Glomerular endothelial cell (primary cell): ENCODE measurements around the gene LPIN2. TPM values are rescaled to one million over a fixed set of nuclear protein-coding genes. Genes with fewer than 3 reads are reported as not detected.
"Not testable (repeated sequence)": the region's sequence is repeated elsewhere in the genome, so short reads cannot be mapped to it uniquely, and the experiment has no call there.

ENCODE experiments used
- DNase-seq: peaks from one replicate; pipeline ENCODE4 v3.0.0-alpha.2; 2011; ENCODE audit warnings: low read depth, low spot score; ENCODE audit errors: extremely low read depth
- total RNA-seq: library from RNA; depleted of rRNA; stranded (reverse); fragments of >200 nt; gene quantifications from 2 replicates; pipeline ENCODE4 v1.2.3, GENCODE V29; 2015

Gene LPIN2
- total RNA-seq, 1 donor from 2014 or later, result 19.3 TPM

DNA sequence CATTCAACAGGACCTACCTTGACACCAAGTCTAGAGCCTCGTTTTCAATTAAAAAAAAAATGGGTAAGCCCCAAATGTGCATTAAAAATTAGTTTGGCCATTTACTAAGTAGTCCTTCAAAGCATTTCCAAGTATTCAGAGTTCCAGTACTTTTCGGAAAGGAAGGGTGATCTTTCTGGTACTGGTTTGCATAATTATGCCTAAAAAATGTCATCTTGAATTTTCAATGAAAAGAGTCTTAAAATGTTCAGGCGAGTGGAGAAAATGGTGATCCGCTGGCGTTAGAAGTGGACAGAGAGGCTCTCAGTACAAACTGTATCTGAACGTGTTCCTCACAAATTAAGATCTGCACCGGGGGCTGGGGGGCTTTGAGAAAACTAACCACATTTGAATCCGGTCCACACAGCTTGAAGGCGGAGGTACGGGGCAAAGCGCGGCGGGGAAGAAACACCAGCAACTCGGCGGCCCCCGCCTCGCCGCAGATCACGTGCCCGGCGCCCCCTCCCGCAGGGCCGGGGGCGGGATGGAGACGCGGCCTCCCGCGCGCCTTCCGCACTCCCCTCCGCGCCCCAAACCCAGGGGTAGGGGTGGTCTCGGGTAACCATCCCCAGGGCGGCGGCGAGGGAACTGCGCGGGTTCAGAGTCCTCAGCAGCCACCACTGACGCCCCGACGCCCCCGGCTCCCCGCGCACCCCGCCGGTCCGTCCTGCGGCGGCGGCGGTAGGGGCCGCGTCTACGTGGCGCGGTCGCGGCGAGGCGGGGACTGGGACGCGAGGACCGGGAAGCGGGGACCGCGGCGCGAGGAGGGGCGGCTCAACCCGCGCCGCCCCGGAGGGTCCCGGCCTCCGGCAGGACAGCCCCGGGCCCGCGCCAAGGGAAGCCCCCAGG lies 564 bp downstream of the LPIN2 start:
- no peak for DNase-seq

DNA sequence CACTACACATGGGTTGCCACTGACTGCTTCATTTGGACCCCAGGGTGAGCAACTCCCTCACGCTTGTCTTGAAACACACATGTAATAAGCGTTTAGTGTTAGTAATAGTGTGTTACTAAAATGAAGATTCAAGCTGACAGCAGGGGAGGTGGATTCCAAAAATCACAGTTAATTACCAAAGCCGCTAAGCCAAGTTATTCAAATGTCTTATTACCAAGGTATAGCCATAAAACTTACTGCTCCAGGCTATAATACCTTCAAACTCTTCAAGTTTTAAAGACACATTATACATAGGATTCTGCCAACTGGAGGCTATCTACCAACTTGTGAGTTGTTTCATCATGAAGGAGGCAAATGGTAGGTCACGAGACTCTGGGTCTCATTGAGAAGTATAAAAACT lies 2.9 kb downstream of the LPIN2 start:
- no peak for DNase-seq

DNA sequence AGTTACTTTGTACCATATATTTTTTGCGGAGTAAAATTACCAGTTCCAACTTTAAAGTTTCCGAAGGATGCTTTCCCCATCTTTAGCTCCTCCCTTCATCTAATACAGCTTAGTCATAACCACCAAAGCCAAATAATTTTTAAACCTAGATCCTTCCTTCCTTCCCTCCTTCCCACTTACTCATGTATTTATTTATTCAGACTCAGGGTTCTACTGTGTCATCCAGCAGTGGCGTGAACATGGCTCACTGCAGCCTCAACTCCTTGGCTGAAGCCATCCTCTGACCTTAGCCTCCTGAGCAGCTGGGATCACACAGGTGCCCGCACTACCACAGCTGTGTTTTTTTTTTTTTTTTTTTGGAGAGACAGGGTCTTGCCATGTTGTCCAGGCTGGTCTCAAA lies 4.4 kb downstream of the LPIN2 start:
- no peak for DNase-seq

DNA sequence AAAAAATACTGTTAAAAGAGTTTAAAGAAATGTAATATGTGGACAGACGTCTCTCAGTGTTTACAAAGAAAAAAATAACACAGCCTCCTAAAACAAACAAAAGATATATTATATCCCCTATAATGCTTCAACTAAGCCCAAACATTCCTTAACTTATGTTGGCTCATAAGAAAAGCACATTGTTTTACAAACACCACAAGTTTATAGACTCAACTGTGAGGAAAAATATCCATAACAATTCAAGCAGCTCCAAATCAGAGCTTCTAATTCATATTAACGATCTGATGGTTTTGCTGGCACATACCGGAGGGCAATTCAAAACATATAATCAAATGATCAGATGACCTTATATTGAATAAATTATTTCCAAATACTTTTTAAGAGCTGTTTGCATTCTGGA lies 5.5 kb downstream of the LPIN2 start:
- no peak for DNase-seq

DNA sequence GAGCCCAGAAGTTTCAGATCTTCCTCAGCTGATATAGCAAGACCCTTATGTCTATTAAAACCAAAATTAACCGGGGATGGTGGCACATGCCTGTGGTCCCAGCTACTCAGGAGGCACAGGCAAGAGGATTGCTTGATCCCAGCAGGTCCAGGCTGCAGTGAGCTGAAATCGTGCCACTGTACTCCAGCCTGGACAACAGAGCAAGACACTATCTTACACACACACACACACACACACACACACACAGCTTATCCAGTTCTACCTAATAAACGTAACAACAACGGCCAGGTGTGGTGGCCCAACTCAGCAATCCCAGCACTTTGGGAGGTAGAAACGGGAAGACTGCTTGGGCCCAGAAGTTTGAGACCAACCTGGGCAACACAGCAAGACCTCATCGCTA lies 7.5 kb downstream of the LPIN2 start:
- DNase-seq, result no peak

DNA sequence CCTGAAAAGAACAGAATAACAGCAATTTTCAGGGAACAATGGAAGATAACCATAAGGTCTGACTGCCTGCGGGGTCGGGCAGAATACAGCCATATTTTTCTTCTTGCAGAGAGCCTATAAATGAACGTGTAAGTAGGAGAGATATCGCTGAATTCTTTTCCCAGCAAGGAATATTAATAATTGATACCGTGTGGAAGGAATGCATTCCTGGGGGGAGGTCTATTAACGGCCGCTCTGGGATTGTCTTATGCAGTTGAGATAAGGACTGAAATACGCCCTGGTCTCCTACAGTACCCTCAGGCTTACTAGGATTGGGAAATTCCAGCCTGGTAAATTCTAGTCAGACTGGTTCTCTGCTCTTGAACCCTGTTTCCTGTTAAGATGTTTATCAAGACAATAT lies 9.2 kb downstream of the LPIN2 start:
- not testable (repeated sequence) for DNase-seq

DNA sequence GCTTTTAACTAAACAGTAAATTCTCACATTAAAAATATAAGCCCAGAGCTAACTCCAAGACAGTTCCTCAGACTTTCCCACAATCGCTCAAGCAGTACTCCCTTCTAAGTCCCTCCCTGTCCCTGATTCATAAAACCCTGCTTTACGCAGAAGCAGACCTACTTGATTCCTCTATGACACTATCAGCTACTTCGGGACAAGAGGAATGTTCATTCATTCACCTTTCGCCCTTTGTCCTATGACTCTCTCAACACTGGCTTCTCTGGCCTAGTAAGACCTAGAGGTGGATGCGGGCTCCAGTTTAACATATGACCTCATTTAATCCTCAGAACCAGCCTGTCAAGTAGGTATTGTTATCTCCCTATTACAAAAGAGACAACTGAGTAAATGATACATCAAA lies 10.2 kb downstream of the LPIN2 start:
- no peak for DNase-seq

DNA sequence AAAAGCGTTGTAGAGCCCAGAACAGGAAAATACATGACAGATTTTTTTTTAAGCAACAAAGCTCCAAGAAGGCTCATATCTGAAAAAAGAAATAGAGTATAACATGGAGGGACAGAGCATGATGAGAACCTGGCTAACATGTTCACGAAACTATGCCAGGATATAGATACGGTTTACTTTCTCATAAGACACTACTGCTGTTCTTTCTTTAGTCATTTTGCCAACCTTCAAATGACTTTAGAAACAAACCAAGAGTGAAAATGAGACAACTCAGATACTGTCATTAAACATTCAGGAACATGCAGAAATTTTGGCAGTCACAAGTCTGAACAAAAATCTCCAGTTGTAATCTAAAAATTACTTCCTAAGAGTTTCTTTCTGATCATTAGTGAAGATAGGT lies 14.3 kb downstream of the LPIN2 start:
- DNase-seq, result no peak

DNA sequence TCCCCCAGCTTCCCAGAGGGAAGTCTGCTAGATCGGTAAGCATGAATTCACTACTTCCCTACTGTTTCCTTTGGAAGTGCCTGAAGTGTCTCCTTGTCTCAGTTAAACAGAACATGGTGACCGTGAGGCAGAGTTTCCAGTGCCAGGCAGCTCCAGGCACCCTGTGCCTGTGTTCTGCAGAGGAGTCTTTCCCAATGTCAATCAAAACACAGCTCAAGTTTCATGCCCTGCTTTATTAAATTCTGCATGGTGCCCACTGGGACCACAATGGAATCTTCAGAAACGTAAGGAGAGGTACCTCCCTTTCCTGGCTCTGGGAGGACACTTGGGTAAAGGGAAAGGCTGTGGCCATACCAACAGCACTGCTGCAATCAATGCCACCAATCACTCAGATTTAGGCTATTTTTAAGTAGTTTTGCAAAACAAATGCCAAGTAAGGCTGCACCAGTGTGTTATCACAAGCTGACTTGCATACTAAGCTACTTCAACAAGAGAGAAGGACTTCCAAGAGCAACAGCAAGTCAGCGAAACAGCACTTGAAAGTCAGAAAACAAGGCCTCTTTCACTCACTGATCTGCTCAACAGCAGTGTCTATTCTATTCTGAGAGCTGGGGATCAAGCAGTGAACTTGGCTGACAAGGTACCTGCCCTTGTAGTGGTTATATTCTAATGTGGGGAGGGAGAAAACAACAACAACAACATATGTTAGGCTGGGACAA lies 14.9 kb downstream of the LPIN2 start:
- no peak for DNase-seq

DNA sequence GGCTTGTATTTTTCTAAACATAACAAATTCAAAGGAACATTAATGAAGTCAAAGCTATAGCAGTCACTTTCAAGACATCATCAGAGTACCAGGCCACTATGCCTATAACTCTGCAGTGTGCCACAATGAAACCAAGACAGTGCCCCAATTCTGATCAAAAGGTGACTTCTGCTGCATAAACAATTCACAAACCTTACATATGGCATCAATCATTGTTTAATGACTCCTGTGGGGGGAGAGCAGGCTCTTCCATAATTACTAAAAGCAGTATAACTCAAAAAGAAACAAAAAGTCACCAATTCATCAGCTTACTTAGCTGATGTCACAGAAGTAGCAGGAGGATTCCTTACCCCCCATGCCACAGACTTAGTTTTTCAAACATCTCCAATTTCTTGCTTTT lies 15.5 kb downstream of the LPIN2 start:
- DNase-seq, result no peak

DNA sequence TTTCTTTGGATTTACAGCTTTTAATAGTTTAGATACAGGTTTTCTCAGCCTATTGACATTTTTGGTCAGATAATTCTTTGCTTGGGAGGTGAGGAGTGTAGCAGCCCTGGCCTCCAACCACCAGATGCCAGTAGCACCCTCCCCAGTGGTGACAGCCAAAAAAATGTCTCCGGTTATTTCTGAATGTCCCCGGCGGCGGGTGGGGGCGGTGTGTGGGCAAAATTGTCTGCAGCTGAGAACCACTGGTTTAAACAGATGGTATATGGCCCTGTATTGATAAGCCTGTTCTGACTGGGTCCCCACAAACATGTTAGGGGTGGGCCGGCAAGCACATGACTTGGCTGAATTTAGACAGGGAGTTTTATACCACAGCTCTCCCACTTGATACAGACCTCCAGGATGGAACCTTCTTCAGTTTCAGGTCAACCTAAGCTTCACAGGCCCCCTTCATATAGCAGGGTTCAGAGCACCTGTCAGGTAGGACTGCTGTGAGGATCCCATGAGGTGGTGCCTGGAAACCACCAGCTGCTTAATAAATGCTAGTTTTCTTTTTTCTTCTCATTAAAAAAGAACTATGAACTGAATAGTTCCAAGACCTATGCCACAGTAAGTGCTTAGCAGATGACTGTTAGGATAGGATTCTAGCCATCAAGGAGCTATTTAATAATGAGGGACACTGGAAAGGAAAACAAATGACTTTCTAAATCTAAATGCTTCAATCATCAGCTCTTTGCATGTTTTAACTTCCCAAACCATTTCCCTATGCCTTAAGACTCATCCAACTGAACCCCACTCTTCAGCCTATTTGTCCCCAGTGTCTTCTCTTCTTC lies 18.1 kb downstream of the LPIN2 start:
- DNase-seq, result no peak

DNA sequence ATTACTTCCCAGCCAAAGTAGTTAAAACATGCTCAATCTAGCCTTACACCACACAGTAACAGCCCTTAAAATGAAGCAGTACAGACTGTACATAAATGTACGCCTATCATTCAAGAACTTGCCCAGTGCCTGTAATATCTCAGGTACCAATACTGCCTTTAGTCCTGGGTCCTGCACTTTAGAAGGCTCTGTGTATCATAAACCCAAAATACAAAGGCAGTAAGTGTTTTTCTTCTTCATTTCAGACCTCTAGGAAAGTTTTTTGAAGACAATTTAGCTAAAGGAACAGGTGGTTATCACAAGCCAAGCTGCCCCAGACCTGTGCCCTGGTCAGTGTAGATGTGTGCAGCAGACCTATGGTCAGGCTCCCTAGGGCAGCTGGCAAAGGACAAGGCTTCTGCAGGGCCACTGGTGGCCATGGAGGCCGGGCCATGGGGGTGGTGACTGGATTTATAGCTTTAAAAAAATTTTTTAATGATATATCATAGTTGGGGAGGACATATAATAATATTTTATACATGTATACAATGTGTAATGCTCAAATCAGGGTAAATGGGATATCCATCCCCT lies 18.8 kb downstream of the LPIN2 start:
- DNase-seq, result no peak

DNA sequence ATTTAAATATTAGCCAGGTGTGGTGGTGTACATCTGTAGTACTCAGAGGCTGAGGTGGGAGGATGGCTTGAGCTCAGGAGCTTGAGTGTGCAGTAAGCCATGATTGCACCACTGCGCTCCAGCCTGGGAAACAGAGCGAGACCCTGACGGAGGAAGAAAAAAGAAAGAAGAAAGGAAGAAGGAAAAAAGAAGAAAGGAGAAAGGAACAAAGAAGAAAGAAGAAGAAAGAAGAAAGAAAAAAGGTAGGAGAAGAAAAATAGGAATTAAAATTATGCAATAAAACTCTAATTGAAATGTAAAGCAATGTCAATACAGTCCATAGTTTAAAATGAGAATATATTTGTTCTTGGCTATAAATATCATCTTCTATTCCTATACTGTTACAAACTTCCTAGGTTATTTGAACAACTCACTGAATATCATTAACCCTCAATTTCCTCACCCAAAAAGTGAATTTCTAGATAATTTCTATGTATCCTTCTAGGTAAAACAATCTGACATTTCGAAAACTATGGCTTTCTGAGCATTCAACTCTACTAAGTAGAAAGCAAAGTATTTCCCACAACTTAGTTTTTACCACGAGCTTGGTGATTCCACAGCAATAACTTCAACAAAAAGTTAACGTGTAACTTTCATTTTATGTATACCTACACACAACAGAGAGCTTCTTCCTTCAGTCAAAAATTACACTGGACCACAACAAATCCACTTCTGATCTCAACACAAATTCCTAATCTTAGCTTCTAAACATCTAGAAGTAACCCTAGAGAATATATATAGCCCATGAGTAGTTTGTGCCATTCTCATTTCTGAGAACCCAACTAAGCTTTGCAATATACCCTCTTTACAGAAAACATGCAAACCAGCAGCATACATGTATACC lies 19.7 kb downstream of the LPIN2 start:
- DNase-seq, result no peak

DNA sequence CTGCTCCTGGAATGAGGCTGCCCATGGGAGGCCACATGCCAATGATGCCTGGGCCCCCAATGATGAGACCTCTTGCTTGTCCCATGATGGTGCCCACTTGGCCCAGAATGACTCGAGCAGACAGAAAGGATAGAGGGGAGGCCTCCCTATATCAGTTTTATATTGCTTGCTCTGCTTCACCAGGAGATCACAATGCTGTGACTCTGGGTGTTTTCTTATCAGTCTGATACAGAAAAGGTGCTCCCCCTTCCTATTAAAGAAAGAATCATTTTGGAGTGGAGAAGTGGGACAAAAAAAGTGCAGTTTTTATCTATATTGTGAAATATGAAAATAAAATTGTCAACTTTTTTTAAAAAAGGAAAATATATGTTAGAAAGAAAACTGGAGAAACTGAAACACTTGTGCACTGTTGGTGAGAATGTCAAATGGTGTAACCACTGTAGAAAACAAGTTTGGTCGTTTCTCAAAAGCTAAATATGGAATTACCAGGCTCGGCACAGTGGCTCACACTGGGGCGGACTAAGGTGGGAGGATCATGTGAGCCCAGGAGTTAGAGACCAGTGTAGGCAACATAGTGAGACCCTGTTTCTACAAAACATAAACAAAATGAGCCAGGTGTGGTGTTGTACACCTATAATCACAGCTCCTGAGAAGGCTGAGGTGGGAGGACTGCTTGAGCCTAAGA lies 21.8 kb downstream of the LPIN2 start:
- DNase-seq, result no peak

DNA sequence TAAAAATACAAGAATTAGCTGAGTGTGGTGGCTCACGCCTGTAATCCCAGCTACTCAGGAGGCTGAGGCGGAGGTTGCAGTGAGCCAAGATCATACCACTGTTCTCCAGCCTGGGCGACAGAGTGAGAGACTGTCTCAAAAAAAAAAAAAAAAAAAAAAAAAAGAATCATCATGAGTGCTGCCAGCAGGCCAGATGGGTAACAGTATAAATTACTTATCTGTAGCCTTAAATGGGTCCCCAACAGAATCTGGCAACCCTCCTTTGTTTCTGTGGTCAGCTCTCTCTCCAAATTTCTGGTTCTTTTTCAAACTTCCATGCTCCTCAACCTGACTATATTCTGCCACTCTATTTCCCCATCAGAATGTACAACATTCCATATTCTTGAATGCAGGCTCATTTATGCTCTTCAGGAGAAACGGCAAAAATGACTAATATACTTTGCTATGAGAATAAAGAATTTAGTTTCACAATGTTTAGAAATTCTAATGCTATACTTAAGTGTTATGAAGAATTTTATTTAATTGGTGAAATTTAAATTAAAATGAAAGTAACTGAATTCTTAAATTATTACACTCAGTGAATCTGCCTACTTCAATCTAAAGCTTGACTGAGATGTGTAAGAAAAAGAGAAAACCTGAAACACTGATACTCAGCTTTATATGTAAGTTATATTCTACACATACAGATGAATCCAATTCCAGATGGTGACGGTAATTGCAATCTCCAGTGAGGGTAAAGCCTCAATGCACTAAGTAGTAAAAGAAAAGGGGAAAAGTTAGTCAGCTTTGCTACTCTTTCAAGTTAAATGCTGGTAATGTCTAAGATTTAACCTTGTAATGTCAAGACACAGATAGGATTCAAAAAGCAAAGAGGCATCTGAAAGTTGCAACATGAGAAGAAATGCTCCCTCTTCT lies 24.8 kb downstream of the LPIN2 start:
- no peak for DNase-seq

DNA sequence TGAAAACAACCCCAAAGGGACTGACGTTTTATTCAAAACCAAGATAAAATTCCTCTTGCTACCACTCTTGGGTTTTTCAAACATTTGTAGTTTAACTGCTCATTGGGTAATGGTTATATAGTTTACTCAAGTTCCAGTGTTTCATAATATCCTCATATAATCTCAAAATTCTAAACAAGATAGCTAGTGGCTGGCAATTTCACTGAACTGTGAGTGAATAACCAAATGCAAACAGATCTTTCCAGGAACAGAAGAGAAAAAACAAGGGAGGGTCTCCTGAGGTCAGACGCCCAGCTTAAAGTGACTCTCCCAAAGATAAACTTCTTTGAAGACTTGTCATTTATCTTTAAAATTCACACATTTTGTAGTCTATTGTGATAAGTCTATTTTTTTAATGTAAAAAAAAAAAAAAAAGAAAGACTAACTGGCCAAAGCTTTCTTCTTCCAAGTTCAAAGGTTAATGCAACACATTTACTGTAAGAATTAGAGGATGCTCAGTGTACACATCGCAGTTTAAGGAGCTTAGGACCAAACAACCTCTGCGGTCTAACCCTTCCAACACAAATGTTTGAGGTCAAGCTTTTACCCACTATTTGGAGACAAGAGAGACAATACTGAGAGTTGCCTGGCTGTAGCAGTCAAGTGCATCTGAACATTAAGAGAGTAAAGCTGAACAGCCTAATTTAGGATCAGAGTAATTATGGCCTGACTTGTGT lies 26.6 kb downstream of the LPIN2 start:
- DNase-seq, result no peak

DNA sequence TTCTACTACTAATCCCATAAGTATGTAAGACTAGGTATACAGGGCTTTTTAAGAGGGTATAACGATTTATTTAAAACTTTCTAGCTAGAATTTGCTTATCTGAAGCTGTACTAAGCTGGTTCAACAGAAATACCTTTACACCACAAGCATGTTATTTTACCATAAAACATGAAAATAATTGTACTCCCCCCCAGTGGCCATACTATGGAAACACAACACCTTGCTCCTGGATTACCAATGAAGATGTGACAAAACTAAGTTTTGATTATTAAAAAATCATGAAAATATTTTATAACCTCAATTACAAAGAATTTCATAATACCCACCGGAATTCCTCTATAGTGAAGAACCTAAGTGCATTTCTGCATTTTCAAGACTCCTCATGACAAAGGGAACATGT lies 27.3 kb downstream of the LPIN2 start:
- DNase-seq, result no peak
